AG04450 (cell line): ENCODE measurements around the gene CASP1. TPM values are rescaled to one million over a fixed set of nuclear protein-coding genes. Genes with fewer than 3 reads are reported as not detected.

Source experiments
- CTCF ChIA-PET: fragments of 300-600, 350-600 bp; formaldehyde crosslinking; extraction: SDS; loops from one replicate; lab custom pipeline; 2022; ENCODE audit warnings: antibody characterized with exemption, inconsistent platforms; lab: Charles Lee
- POLR2A ChIA-PET: fragments of 350-600 bp; formaldehyde crosslinking; extraction: SDS; loops from one replicate; lab custom pipeline; 2021; ENCODE audit warnings: antibody characterized with exemption, inconsistent platforms; lab: Yijun Ruan, JAX
- DNase-seq: peaks from one replicate; pipeline ENCODE4 v3.0.0-alpha.2; 2011; ENCODE audit warnings: low read depth, low spot score
- H3K27ac ChIP-seq: one replicate; pipeline ENCODE4 v1.5.1; 2012; ENCODE audit warnings: low read depth, low read length, control low read depth
- H3K27me3 ChIP-seq: one replicate; pipeline ENCODE4 v1.6.0; 2012; ENCODE audit warnings: low read length; ENCODE audit not compliant: control insufficient read depth, insufficient read depth
- H3K4me3 ChIP-seq: 2 replicates; pipeline ENCODE4 v1.5.1; 2011; ENCODE audit warnings: mild to moderate bottlenecking, low read depth, low read length, control low read depth
- H3K9me3 ChIP-seq: 2 replicates; pipeline ENCODE4 v1.5.1; 2012; ENCODE audit warnings: low read length; ENCODE audit not compliant: control insufficient read depth, insufficient read depth
- polyA plus RNA-seq: library from polyadenylated mRNA; depleted of rRNA; stranded (reverse); fragments of >200 nt; gene quantifications from 2 replicates; pipeline ENCODE4 v1.2.3, GENCODE V29; 2011
- TF ChIP-seq, protein P1 (sequence below): IDR thresholded peaks from 2 replicates; pipeline ENCODE4 v1.5.1; 2011; ENCODE audit warnings: low read depth, low read length, control low read depth, inconsistent platforms

The CASP1 gene
- polyA plus RNA-seq, 1 experiment: 36.2 TPM

DNA sequence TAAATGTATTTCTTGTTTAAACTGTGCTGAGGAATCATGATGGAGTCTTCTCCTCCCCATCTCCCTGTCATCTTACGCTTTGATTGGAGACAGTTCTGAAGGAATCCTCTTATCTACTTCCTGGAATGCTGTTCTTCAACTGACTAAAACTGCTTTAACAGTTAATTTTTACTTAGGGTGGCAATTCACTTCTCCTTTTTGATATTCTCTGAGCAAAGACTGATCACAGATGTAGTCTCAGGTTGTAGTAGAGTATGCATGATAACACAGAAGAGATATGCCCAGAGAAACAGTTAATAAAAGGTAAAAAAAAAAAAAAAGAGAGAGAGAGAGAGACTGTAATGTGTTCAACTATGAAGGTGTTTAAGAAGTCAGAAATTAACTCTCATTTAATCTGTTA lies 10.6 kb downstream of the CASP1 start:
- POLR2A ChIA-PET: no interaction called here
- CTCF ChIA-PET: no interaction called here
- DNase-seq: no peak
- Histone ChIP-seq H3K9me3 (no peaks in the 10 kb centered on the region), H3K27ac (no peak overlapping the region), H3K4me3 (no peak overlapping the region), H3K27me3 (no peaks in the 10 kb centered on the region)
- TF ChIP-seq, protein P1, sequence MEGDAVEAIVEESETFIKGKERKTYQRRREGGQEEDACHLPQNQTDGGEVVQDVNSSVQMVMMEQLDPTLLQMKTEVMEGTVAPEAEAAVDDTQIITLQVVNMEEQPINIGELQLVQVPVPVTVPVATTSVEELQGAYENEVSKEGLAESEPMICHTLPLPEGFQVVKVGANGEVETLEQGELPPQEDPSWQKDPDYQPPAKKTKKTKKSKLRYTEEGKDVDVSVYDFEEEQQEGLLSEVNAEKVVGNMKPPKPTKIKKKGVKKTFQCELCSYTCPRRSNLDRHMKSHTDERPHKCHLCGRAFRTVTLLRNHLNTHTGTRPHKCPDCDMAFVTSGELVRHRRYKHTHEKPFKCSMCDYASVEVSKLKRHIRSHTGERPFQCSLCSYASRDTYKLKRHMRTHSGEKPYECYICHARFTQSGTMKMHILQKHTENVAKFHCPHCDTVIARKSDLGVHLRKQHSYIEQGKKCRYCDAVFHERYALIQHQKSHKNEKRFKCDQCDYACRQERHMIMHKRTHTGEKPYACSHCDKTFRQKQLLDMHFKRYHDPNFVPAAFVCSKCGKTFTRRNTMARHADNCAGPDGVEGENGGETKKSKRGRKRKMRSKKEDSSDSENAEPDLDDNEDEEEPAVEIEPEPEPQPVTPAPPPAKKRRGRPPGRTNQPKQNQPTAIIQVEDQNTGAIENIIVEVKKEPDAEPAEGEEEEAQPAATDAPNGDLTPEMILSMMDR: no peak

DNA sequence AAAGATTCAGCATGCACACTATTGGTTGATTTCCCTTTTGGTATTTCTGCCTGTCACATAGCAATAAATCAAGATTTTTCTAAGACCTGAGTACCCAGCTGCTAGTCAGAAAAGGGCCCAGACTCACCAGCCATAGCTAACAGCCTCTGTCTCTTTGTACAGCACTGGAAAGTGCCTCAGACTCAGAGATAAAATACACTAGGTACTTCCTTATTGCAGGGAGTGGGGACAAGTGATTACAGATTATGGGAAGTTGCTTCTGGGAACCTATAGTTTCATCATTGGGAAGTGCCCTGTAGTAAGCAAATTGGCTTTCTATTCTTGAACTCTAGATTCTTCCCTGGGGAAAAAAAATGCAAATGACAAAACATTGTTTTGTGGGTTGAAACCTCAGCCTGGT lies 11.9 kb downstream of the CASP1 start, which contains the start of gene CASP5:
Gene CASP5 (minus strand): TSS at position 166 of the 400 bp plus-strand sequence. CDS start 32 bp downstream, at position 134.
- H3K27ac ChIP-seq: no peak within 1 kb of the TSS
- no peaks in the 10 kb centered on the region for H3K27me3 ChIP-seq
- DNase-seq: no peak
- H3K9me3 ChIP-seq: no peaks in the 10 kb centered on the region
- CTCF ChIA-PET: no interaction called here
- TF ChIP-seq, protein P1: no peak
- no peak within 1 kb of the TSS for H3K4me3 ChIP-seq
- POLR2A ChIA-PET: no interaction called here

DNA sequence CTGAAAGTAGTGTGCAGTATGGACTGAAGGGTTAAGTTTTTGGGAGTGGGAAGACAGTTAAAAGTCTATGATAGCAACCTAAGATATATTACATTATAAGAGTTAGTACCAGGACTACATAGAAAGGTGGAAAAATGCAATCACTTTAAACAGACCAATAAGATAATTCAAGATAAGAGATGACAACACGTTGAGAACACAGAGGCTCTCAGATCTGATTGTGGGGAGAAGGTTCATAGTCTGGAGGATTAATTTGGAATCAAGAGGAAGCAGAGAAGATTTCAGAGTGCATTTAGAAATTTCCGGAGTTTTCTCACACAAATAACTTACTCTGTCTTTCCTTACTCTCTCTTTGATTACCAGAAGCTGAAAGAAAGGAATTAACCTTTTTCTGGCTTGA lies 12.4 kb downstream of the CASP1 start:
- no peaks in the 10 kb centered on the region for H3K9me3 ChIP-seq
- ChIA-PET POLR2A (no interaction called here), CTCF (no interaction called here)
- H3K27me3 ChIP-seq: no peaks in the 10 kb centered on the region
- no peak for DNase-seq
- no peak overlapping the region for H3K4me3 ChIP-seq
- TF ChIP-seq, protein P1: no peak
- no peak overlapping the region for H3K27ac ChIP-seq

DNA sequence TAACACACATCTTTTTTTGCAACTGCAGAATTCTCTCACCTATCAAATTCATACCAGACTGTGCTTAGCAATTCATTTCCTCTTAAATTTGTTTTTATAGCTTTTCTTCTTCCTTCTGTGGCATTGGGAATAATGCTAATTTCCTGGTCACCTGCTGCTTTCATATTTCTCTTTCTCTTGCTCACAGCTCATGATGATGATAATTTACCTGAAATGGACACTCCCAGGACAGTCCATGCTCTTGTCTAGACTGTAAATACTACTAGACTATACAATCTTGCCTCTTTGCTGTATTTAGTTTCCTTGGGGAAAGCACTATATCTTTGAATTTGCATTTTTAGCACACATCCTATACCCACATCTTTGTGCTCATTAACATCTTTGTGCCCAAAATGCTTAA lies 27.5 kb downstream of the CASP1 start:
- POLR2A ChIA-PET: no interaction called here
- DNase-seq: no peak
- TF ChIP-seq, protein P1: no peak

DNA sequence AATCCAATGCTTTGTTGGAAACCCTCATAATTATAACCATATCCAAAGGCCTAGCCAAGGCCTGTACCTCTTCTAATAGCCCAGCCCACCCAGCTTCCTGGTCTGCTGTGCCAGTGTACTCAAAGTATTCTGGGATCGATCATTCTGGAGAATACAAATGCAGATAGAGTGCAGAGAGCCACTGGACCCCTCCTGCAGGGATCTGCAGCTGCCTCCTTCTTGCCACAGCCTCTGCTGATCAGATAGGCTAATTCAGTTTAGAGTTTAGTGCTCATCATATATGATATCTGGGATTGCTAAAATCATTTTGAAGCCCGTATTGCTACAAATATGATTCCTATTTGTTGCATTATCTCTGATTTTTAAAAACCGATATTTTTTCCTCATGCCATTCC lies 29.5 kb downstream of the CASP1 start:
- CTCF ChIA-PET: no interaction called here

More for the DNA sequence above, 27.5 kb downstream of the CASP1 start:
- no peaks in the 10 kb centered on the region for H3K9me3 ChIP-seq
- H3K27ac ChIP-seq: no peak overlapping the region
- CTCF ChIA-PET: no interaction called here
- H3K27me3 ChIP-seq: no peaks in the 10 kb centered on the region
- no peak overlapping the region for H3K4me3 ChIP-seq

More for the DNA sequence above, 29.5 kb downstream of the CASP1 start:
- Histone ChIP-seq H3K27ac (no peak overlapping the region), H3K9me3 (no peaks in the 10 kb centered on the region), H3K27me3 (no peaks in the 10 kb centered on the region), H3K4me3 (no peak overlapping the region)
- DNase-seq: no peak
- TF ChIP-seq, protein P1: no peak
- POLR2A ChIA-PET: interaction anchor here (0.6 kb wide), 1 partner anchor 41 kb away, joined by 3 read pairs; no protein-coding TSS in a partner anchor
